Progenitor cell of endocrine pancreas (in vitro differentiated cells): ENCODE data around the gene GNAI2. TPM values are rescaled to one million over a fixed set of nuclear protein-coding genes. Genes with fewer than 3 reads are reported as not detected.
"Not testable (repeated sequence)": the region's sequence is repeated elsewhere in the genome, so short reads cannot be mapped to it uniquely, and the experiment has no call there.

Experiments used
- DNase-seq: peaks from one replicate; pipeline ENCODE4 v3.0.0; 2021; ENCODE audit warnings: low spot score; ENCODE audit not compliant: unreplicated experiment
- H3K27ac Mint-ChIP-seq: 2 replicates; pipeline ENCODE4 v1.8.0; 2021; ENCODE audit warnings: mild to moderate bottlenecking, moderate library complexity, mixed read lengths
- H3K27me3 Mint-ChIP-seq: 2 replicates; pipeline ENCODE4 v1.8.0; 2021; ENCODE audit warnings: mixed read lengths
- H3K36me3 Mint-ChIP-seq: 2 replicates; pipeline ENCODE4 v1.8.0; 2022; ENCODE audit warnings: mixed read lengths; ENCODE audit not compliant: insufficient read depth
- H3K4me1 Mint-ChIP-seq: 2 replicates; pipeline ENCODE4 v1.8.0; 2021; ENCODE audit warnings: low read depth, mixed read lengths
- H3K4me3 Mint-ChIP-seq: 2 replicates; pipeline ENCODE4 v1.8.0; 2021; ENCODE audit warnings: low read depth, mild to moderate bottlenecking, moderate library complexity, mixed read lengths
- H3K9me3 Mint-ChIP-seq: 2 replicates; pipeline ENCODE4 v1.8.0; 2021; ENCODE audit warnings: low read depth, mixed read lengths
- CTCF ChIP-seq: fragments of 200-600 bp; sonication (generic); IDR thresholded peaks from one replicate; pipeline ENCODE4 v1.5.0; 2021; ENCODE audit warnings: antibody characterized with exemption, mild to moderate bottlenecking; ENCODE audit not compliant: unreplicated experiment
- total RNA-seq: library from RNA; stranded (reverse); gene quantifications from 2 replicates; pipeline ENCODE4 v1.2.1, GENCODE V29; 2021

The GNAI2 gene
- total RNA-seq, 1 donor from 2014 or later, result 171 TPM

DNA sequence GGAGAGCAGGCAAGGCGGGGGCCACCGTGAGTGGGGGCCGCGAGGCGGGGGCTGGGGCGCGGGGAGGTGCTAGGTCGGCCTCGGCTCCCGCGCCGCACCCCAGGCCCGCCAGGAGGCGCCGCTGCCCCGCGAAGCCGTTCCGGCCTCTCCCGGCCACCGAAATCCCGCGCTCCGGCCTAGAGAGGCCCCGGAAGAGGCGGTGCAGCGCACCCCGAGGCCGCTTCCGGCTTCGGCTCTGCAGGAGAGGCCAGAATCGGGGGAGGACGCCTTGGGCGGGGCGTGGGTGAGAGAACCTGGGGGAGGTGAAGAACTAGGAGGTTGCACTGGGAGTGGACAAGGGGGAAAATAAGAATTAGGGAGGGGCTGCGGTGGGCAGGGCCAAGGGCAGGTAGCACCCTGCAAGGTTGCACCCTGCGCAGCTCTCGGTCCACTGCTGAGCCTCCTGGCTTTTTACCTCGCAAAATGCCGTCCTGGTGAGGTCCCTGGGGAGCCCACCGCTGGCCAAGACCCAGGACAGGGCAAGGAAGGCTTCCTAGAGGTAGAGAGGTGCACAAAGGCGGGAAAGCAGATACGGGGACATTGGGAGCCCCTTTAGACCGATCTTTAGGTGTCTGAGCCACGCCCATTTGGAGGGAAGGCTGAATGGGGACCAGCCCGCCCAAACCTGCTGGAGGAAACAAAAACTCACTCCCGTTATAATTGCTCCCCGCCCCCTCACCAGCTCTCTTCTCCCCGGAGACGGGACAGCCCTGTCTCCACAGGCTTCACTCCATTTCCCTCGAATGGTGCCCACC is 8.4 kb upstream of the GNAI2 start:
- peak overlapping the region; percentile 93 for H3K27ac Mint-ChIP-seq
- peaks cover 20% of the 10 kb centered on the region for H3K4me1 Mint-ChIP-seq
- DNase-seq, result peak; percentile 92
- H3K4me3 Mint-ChIP-seq, result peak overlapping the region; percentile 78
- H3K27me3 Mint-ChIP-seq, result peaks cover 31% of the 10 kb centered on the region
- TF ChIP-seq CTCF, result peak; percentile 85
- H3K9me3 Mint-ChIP-seq, result no peaks in the 10 kb centered on the region
- no peaks in the 10 kb centered on the region for H3K36me3 Mint-ChIP-seq

- Mint-ChIP-seq H3K27me3 (peaks cover 30% of the 10 kb centered on the region), H3K27ac (peak overlapping the region; percentile 93), H3K4me1 (peaks cover 25% of the 10 kb centered on the region), H3K4me3 (peak overlapping the region; percentile 78)
- H3K9me3 Mint-ChIP-seq, DNase-seq, H3K36me3 Mint-ChIP-seq: not testable (repeated sequence)
Measured at GRCh38 chr3:50228184-50228763, 7.7 kb upstream of the GNAI2 start.

DNA sequence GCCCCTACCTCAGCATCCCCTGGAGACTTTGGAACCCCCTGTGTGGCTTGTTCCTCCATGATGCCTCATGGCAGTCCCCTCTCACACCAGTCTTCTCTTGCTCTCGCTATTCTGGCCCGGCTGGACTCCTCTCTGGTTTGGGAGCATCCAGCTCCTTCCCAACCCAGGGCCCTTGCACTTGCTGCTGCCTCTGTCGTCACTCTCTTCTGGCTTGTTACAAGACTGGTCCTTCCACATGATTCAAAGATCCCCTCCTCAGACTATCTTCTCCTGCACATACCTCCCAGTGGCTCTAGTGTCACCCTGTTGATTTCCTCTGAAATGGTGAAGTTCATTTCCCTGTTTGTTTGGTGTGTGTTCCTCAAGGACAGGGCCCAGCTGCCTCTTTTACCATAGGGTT is 6.5 kb upstream of the GNAI2 start:
- no peak for DNase-seq
- H3K36me3 Mint-ChIP-seq, result no peaks in the 10 kb centered on the region
- peaks cover 29% of the 10 kb centered on the region for H3K4me1 Mint-ChIP-seq
- H3K27ac Mint-ChIP-seq, result no peak overlapping the region
- H3K4me3 Mint-ChIP-seq, result peak overlapping the region; percentile 35
- no peaks in the 10 kb centered on the region for H3K9me3 Mint-ChIP-seq
- H3K27me3 Mint-ChIP-seq, result peaks cover 20% of the 10 kb centered on the region
- TF ChIP-seq CTCF, result no peak

DNA sequence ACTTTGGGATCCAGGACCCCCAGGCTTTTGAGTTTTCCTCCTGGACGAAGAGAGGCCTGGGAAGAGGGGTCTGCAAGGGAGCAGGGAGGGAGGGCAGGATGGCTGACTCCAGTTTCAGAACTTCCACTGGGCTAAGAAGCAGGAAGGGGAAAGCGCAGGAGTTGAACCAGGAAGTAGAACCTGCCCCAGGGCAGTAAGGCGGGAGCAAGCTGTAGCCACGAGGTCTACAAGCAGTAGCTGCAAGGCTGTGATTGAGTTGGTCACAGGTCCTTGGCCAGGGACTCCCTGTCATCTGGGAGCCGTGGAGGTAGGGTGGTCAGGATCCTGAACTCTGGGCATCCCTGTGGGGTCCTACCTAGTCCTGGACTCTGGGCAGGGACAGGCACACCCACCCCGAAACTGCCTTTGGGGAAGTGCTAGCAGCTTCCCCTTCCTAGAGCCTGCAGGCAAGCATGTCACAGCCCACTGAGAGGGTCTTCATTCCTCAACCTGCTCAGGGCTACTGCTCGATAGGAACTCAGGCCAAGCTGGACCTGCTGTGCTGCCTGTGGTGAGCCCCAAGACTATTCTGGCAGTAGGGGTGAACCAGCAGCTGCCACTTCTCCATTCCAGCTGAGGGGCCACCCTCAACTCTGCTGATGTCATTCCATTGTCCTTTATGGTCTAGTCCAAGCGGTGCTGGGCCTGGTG is 5.8 kb upstream of the GNAI2 start:
- no peak overlapping the region for H3K4me3 Mint-ChIP-seq
- H3K4me1 Mint-ChIP-seq, result peaks cover 25% of the 10 kb centered on the region
- H3K9me3 Mint-ChIP-seq, result no peaks in the 10 kb centered on the region
- DNase-seq, result no peak
- TF ChIP-seq CTCF, result no peak
- H3K27ac Mint-ChIP-seq, result no peak overlapping the region
- H3K36me3 Mint-ChIP-seq, result no peaks in the 10 kb centered on the region
- H3K27me3 Mint-ChIP-seq, result peaks cover 12% of the 10 kb centered on the region

DNA sequence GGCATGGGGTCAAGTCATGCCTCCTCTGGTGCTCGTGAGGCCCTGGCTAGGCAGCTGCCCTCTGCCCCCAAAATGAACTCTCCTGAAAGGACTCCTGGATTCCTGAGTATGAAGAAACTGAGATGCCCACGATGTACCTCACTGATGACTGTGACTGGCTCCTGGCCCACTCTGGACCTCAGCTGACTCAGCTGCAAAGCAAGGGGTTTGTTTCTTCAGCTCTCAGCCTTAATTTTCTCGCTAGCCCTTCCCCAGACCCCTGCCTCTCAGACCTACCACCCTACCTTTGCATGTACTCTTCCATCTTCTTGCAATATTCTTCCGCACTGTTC is 5.2 kb upstream of the GNAI2 start:
- no peak for DNase-seq
- H3K4me1 Mint-ChIP-seq, result peaks cover 28% of the 10 kb centered on the region
- no peak for TF ChIP-seq CTCF
- H3K27ac Mint-ChIP-seq, result no peak overlapping the region
- H3K4me3 Mint-ChIP-seq, result no peak overlapping the region
- peaks cover 10% of the 10 kb centered on the region for H3K27me3 Mint-ChIP-seq
- no peaks in the 10 kb centered on the region for H3K9me3 Mint-ChIP-seq
- no peaks in the 10 kb centered on the region for H3K36me3 Mint-ChIP-seq
